ENCODE results near the gene URM1. TPM values are rescaled to one million over a fixed set of nuclear protein-coding genes. Genes with fewer than 3 reads are reported as not detected.

The URM1 gene
- total RNA-seq, 1 experiment from 2014 or later: 84.8 TPM

- ChIA-PET CTCF (interaction anchor here (0.6 to 1.8 kb wide), 9 partner anchors 10 to 363 kb away, joined by 3 to 27 read pairs (median 5); partner anchors contain the start of genes URM1 and ZDHHC12), POLR2A (ENCODE audit: low non-redundant PET) (interaction anchor here (0.7 kb wide), 1 partner anchor 58 kb away, joined by 3 read pairs; no protein-coding TSS in a partner anchor)
- TF ChIP-seq EZH2 (IDR thresholded peaks at IDR 0.05; ENCODE audit: borderline replicate concordance, low read depth, low read length, poor library complexity, severe bottlenecking) (no peak), CTCF (conservative IDR thresholded peaks at IDR 0.05; ENCODE audit: low read depth, low read length) (no peak)
- Histone ChIP-seq H3K9me3 (ENCODE audit: low read depth, low read length, poor library complexity, severe bottlenecking) (no peaks in the 10 kb centered on the region), H3K4me1 (ENCODE audit: insufficient read depth, low read length, poor library complexity, severe bottlenecking) (peaks cover 24% of the 10 kb centered on the region), H3K27me3 (replicated peaks; ENCODE audit: insufficient read depth, low read depth, low read length, poor library complexity) (no peaks in the 10 kb centered on the region), H3K4me3 (ENCODE audit: low read depth, low read length, poor library complexity, severe bottlenecking) (peak overlapping the region; percentile 36), H3K36me3 (ENCODE audit: insufficient read depth, low read length, poor library complexity, severe bottlenecking) (no peaks in the 10 kb centered on the region), H3K27ac (ENCODE audit: low read depth, low read length, poor library complexity, severe bottlenecking) (no peak overlapping the region)
- DNase-seq (ENCODE audit: low spot score): no peak
- BruUV-seq (replicated peaks): no TSS peak
- intact Hi-C loops (cut with micrococcal nuclease; ENCODE audit: unreplicated experiment): no loop called here
These were observed 9.7 kb upstream of the URM1 start for GRCh38 chr9:128361296-128361985.

- Histone ChIP-seq H3K36me3 (ENCODE audit: insufficient read depth, low read length, poor library complexity, severe bottlenecking) (no peaks in the 10 kb centered on the region), H3K27ac (ENCODE audit: low read depth, low read length, poor library complexity, severe bottlenecking) (no peak overlapping the region), H3K4me3 (ENCODE audit: low read depth, low read length, poor library complexity, severe bottlenecking) (peak overlapping the region; percentile 36), H3K9me3 (ENCODE audit: low read depth, low read length, poor library complexity, severe bottlenecking) (no peaks in the 10 kb centered on the region), H3K27me3 (replicated peaks; ENCODE audit: insufficient read depth, low read depth, low read length, poor library complexity) (no peaks in the 10 kb centered on the region), H3K4me1 (ENCODE audit: insufficient read depth, low read length, poor library complexity, severe bottlenecking) (peaks cover 24% of the 10 kb centered on the region)
- BruUV-seq (replicated peaks): no TSS peak
- intact Hi-C loops (cut with micrococcal nuclease; ENCODE audit: unreplicated experiment): loop anchor here (1.0 kb wide), 1 partner anchor 50 kb away; no protein-coding TSS in a partner anchor
- POLR2A ChIA-PET (ENCODE audit: low non-redundant PET): interaction anchor here (0.5 to 0.7 kb wide), 3 partner anchors 9 to 77 kb away, joined by 3 to 14 read pairs (median 3); partner anchors contain the start of gene URM1
- TF ChIP-seq CTCF (conservative IDR thresholded peaks at IDR 0.05; ENCODE audit: low read depth, low read length) (peak; percentile 95), EZH2 (IDR thresholded peaks at IDR 0.05; ENCODE audit: borderline replicate concordance, low read depth, low read length, poor library complexity, severe bottlenecking) (no peak)
- DNase-seq (ENCODE audit: low spot score): peak; percentile 90
- CTCF ChIA-PET: interaction anchor here (0.5 to 1.8 kb wide), 9 partner anchors 9 to 232 kb away, joined by 3 to 27 read pairs (median 5); partner anchors contain the start of genes CERCAM and URM1
These were observed 9.1 kb upstream of the URM1 start for GRCh38 chr9:128361986-128362646.

DNA sequence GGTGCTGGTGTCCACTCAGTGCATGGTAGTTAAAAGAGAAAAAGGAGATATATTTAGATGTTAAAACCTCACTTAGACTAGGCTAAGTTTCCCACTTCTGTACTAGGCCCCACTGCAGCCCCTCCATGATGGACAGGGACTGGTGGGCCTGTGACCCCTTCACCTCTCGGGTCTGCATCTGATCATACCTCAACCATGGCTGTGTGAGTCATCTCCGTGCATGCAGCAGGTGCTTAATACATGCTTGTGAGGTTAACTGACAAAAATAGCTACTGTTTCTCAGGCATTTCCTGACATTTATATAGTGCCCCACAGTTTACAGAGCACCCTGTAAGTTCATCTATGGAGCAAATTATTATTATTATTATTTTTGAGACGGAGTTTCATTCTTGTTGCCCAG lies 8.4 kb upstream of the URM1 start:
- TF ChIP-seq CTCF (conservative IDR thresholded peaks at IDR 0.05; ENCODE audit: low read depth, low read length) (no peak), EZH2 (IDR thresholded peaks at IDR 0.05; ENCODE audit: borderline replicate concordance, low read depth, low read length, poor library complexity, severe bottlenecking) (no peak)
- H3K4me1 ChIP-seq (ENCODE audit: insufficient read depth, low read length, poor library complexity, severe bottlenecking): peaks cover 24% of the 10 kb centered on the region
- ChIA-PET CTCF (interaction anchor here (0.5 to 1.8 kb wide), 8 partner anchors 8 to 88 kb away, joined by 3 to 27 read pairs (median 6); partner anchors contain the start of genes CERCAM and URM1), POLR2A (ENCODE audit: low non-redundant PET) (interaction anchor here (0.5 to 0.7 kb wide), 2 partner anchors 8 to 76 kb away, joined by 3 to 14 read pairs; partner anchors contain the start of gene URM1)
- intact Hi-C loops (cut with micrococcal nuclease; ENCODE audit: unreplicated experiment): loop anchor here (1.0 kb wide), 1 partner anchor 50 kb away; no protein-coding TSS in a partner anchor
- BruUV-seq (replicated peaks): no TSS peak
- no peaks in the 10 kb centered on the region for H3K9me3 ChIP-seq (ENCODE audit: low read depth, low read length, poor library complexity, severe bottlenecking)
- H3K27me3 ChIP-seq (replicated peaks; ENCODE audit: insufficient read depth, low read depth, low read length, poor library complexity): no peaks in the 10 kb centered on the region
- H3K4me3 ChIP-seq (ENCODE audit: low read depth, low read length, poor library complexity, severe bottlenecking): no peak overlapping the region
- H3K36me3 ChIP-seq (ENCODE audit: insufficient read depth, low read length, poor library complexity, severe bottlenecking): no peaks in the 10 kb centered on the region
- no peak for DNase-seq (ENCODE audit: low spot score)
- no peak overlapping the region for H3K27ac ChIP-seq (ENCODE audit: low read depth, low read length, poor library complexity, severe bottlenecking)

Measured in A673 (cell line).